Fibroblast of skin of scalp (primary cell): Measurements from ENCODE around the gene BAMBI. TPM values are rescaled to one million over a fixed set of nuclear protein-coding genes. Genes with fewer than 3 reads are reported as not detected.
"Not testable (repeated sequence)": the region's sequence is repeated elsewhere in the genome, so short reads cannot be mapped to it uniquely, and the experiment has no call there.

Experiments
- DNase-seq: peaks from one replicate; pipeline ENCODE4 v3.0.0-alpha.2; 2013
- polyA plus RNA-seq, 2 experiments: library from polyadenylated mRNA; unstranded; fragments of 120-200 nt; gene quantifications; one replicate each; pipeline ENCODE4 v1.2.1, GENCODE V29; 2013; ENCODE audit not compliant: insufficient read length in 2 of 2

The BAMBI gene, protein sequence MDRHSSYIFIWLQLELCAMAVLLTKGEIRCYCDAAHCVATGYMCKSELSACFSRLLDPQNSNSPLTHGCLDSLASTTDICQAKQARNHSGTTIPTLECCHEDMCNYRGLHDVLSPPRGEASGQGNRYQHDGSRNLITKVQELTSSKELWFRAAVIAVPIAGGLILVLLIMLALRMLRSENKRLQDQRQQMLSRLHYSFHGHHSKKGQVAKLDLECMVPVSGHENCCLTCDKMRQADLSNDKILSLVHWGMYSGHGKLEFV
- polyA plus RNA-seq (2013, experiment 1 of 2; ENCODE audit: insufficient read length) = 12.6 TPM
- polyA plus RNA-seq (2013, experiment 2 of 2; ENCODE audit: insufficient read length) = 12.2 TPM

DNA sequence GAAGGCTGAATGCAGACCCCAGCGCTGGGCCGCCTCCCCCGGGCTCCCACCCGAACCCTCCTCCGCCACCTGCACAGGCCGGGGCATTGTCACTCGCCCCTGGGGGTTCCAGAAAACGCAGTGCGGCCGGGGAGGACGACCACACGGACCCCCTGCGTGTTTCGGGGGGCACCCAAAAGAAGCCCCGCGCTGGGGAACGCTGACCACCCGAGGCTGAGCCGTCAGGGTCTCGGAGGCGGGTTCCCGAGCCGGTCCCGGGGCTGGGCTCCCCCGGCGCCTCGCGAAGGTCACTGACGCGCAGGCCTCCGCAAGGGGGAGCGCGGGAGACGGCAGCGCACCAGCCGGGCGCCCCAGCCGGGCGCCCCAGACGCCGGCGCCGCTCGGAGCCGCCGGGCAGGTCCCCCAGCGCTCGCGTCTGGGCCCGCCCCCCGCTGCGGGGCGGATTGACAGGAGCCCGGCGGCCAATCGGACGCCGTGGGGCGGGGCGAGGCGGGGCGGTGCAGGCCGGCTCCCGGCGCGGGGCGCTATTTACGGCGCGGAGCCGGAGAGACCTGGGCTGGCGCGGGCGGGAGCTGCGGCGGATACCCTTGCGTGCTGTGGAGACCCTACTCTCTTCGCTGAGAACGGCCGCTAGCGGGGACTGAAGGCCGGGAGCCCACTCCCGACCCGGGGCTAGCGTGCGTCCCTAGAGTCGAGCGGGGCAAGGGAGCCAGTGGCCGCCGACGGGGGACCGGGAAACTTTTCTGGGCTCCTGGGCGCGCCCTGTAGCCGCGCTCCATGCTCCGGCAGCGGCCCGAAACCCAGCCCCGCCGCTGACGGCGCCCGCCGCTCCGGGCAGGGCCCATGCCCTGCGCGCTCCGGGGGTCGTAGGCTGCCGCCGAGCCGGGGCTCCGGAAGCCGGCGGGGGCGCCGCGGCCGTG is at the start of gene BAMBI:
TSS of gene BAMBI (plus strand) at position 554 of the 920 bp plus-strand sequence. CDS start 377 bp downstream, outside the sequence.
- DNase-seq = peak; percentile 94

DNA sequence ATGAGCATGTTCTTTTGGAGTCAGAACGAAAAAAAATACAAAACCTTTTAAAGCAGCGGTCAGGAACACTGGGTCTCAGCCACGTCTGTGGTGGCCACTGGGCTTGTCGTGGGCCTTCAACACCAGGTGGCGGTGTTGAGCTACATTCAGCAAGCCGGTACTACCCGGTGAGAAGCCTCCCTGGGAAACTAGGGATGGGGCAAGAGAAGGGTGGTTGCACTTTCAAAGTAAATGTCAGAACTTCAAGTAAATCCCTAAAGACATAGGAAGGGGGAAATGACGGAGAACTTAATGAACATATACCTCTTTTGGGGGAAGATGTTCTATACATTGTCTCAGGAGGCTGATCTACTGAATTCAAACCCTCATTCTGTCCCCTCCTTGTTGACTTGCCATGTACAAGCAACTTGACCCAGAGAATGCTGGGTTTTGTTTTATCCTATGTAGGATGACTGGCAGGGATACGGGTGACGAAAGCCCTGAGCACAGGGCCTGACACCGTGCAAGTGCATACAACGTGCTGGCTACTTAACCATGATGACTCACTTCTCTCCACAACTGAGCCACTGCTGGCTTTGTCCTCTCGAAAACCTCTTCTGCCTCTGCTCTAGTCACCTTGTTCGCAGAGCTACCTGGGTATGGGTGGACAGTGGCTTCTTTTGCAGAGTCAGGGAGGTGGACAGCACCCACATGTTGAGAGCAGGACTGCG is 49.0 kb upstream of the BAMBI start:
- DNase-seq = peak; percentile 80

DNA sequence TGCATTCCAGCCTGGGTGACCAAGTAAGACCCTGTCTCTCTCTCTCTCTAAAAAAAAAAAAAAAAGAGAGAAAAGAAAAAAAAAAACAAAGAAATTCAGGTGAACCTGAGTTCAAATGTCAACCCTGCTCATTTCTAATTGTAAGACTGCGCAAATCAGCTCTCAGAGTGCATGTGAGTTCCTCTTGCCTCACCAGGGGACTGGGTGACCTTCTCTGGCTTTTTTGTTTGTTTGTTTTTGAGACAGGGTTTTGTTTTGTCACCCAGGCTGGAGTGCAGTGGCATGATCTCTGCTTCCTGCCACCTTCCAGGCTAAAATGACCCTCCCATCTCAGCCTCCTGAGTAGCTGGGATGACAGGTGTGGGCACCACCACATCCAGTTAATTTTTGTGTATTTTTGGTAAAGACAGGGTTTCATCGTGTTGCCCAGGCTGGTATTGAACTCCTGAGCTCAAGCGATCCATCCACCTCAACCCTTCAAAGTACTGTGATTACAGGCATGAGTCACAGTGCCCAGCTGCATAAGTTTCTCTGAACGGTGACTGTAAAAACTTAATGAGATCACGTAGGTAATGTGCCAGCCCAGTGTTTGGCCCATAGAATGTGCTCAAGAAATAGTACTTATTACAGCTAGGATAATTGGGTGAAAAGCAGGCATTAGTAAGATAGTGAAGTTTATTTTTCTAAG is 45.3 kb upstream of the BAMBI start:
- DNase-seq = no peak

DNA sequence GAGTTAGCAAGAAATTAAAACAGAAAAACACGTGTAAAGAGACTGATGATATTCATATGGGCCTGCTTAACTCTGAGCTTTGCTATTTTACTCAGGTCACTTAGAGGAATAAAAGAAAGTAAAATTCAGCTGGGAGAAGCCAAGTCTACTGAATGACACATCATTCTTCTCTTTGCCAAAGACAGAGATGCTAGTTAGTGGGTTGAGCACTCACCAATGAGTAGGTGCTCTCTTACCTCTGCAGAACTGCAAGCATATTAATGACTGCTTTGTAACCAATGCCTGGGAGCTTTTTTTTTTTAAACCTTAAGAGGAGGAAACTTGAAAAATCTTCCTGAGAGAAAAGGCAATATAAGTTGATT is 44.8 kb upstream of the BAMBI start:
- DNase-seq = no peak

DNA sequence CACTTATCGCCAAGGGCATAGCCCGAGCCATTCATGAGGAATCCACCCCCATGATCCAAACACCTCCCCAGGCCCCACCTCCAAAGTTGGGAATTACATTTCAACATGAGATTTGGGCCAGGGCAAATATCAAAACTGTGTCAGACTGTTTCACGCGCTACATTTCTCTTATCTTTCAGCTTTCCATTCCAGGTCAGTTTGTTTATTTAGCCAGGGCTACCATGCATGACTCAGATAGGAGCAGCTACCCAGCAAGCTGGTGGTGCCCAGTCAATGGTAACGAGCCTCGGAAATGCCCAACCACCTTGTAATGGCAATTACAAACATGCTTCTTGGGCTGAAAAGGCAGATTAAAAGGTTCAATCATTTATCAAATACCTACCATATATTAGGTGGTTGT is 43.6 kb upstream of the BAMBI start:
- no peak for DNase-seq

DNA sequence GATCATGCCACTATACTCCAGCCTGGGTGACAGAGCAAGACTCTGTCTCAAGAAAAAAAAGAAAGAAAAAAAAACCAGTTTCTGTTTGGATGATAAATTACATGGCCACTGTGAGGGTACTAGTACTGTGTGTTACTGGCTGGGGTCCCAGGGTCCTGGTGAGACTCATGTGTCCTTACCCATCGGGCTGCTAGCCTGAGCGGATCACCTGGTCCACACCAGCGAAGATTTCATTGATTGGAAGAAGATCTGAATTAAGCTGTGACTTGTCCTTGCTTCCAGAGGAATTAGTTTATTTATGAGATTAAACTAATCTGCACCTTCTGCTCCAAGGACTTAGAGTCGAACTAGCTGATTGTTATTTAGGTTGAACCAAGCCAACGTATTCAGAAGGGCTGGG is 40.0 kb upstream of the BAMBI start:
- DNase-seq = no peak

DNA sequence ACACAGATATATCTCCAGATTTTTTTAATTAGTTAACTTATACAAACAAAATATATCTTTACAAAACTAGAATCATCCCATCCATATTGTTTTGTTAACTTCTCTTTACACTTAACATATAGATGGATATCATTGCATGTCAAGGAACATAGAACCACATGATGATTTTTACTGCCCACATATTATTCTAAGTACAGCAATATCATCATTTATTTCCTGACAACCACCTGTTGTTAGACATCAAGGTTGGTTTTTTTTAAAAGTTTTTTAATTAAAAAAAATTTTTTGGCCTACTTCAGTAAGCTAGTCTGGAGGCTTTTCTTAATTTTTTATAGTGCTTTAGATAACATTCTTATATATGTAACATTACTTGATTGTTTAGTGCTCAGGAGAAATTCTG is 38.9 kb upstream of the BAMBI start:
- DNase-seq = no peak

DNA sequence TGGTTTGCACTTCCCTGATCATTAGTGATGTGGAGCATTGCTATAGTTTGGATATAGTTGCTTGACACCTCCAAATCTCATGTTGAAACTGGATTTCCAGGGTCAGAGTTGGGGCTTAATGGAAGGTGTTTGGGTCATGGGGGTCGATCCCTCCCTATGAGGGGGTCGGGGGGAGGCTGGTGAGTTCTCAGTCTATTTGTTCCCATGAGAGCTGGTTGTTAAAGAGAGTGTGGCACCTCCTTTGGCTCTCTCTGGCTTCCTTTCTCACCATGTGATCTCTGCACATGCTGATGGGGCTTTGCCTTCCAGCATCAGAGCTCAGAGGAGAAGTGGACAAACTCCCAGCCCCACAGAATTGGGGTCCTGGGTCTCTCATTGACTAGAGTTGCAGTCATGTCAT is 36.8 kb upstream of the BAMBI start:
- no peak for DNase-seq

DNA sequence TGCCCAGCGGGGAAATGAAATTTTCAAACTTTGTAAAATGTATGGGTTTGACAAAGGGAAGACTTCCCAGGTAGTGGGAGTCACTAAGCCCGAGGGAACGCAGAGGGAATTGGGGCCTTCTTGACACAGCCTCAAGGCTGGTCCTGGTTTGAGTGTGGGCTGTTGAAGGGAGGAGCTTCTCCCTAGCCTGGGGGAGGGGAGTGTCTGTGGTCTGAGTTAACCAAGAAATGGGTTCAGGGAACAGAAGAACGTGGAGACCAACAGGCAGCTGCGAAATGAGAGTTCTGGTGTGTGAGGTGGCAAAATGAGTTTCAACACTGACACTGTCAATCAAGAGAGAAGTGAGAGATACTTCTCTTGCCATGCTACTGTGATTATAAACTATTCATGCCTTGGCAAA is 32.7 kb upstream of the BAMBI start:
- no peak for DNase-seq

DNA sequence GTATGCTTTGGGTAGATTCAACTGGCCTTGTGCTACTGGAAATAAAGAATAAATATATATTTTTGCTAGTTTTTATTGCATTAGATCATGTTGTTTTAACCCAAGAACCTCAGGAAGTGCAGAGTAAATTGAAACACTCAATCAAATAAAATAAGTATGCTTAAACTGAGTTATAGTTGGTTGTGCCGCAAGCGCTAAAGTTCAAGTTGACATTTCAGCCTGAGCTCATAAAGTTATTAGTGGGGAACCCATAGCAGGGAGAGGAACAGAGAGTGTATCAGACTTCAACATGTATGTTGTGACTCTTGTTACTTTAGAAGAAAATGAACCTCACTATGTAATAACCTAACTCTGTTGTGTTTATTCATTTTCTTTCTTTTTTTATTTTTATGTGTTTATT is 25.2 kb upstream of the BAMBI start:
- DNase-seq = no peak

DNA sequence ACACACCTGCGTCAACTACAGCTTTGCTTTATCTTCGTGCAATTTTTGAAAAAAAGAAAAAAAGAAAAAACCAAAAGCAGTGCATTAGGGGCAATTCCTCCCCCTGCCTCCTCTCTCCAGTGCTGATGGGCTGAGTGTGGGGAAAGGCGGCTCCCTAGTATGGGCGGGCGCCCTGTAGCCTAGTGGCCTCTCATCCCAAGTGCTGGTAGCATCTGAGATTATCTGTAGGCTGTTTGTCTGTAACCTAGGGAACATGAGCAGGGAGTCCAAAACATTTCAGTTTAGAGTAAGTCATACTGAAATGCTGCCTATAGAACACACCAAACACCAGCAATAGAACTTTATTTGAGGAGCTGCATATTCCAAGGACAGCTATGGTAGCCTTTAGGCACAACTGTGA is 24.6 kb upstream of the BAMBI start:
- DNase-seq = no peak

DNA sequence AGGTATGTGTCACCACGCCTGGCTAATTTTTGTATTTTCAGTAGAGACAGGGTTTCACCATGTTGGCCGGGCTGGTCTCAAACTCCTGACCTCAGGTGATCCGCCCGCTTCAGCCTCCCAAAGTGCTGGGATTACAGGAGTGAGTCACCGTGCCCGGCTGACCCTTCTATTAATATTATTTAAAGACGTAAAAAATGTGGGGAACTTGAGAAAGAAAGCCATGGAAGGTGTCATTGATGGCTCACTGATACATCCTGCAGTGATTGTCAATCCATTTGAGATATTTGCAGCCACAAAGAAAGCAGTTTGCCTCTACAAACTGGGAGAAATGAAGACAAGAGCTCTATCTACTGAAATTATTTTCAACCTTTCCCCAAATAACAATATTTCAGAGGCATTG is 18.5 kb upstream of the BAMBI start:
- not testable (repeated sequence) for DNase-seq

DNA sequence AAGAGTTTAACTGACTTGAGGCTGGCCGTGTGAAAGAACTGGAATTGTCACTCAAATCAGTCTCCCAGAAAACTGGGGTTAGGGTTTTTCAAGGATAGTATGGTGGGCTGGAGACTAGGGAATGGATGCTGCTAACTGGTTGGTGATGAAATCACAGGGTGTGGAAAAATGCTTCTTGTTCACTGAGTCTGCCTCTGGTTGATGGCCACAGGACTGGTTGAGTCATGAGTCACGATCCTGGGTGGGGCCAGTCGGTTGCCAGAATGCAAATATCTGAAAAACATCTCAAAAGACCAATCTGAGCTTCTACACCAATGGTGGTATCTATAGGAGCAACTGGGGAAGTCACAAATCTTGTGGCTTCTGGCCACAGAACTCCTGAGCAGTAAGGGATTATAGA is 16.3 kb upstream of the BAMBI start:
- DNase-seq = peak; percentile 92

DNA sequence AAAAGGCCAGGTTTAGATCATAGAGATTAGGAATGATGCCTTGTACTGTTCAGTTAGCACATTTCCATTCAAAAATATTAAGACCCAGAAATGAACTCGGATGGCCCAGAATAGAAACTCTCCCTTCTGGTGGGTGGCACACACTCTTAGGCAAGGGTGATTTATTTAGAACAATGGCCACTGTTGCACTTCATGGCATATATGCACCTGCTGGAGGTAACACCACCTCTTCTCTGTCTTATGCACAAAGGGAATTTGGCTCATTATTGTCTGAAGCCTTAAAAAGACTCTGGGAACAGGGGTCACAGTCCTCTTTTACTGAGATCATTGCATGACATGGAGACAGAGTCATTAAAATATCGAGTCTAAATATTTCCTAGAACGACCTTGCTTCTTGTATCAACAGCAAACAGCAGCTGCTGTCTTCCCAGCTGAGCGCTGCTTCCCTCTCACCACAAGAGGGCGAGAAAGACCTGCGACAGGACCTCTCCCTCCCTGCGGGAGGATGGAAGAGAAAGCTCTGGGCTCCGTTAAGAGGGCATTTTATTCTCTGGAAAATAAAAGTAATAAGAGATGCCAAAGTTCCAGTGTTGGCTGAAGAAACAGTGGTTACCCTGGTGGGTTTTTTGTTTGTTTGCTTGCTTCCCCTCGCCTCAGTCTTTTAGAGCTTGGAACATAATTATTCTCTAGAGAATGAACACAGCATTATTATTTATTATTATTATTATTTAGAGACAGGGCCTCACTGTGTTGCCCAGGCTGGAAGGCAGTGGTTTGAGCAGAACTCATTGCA is 13.5 kb upstream of the BAMBI start:
- DNase-seq = peak; percentile 86

DNA sequence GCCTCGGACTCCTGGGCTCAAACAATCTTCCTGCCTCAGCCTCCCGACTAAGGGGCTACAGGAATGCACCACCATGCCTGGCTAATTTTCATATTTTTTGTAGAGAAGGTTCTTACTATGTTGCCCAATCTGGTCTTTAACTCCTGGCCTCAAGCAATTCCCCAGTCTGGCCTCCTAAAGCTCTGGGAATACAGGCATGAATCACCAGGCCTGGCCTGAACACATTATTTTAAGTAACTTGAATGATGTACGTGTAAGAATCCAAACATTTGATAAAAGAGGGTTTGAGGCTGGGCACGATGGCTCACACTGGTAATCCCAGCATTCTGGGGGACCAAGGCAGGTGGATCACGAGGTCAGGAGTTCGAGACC is 13.0 kb upstream of the BAMBI start:
- DNase-seq = peak; percentile 64

DNA sequence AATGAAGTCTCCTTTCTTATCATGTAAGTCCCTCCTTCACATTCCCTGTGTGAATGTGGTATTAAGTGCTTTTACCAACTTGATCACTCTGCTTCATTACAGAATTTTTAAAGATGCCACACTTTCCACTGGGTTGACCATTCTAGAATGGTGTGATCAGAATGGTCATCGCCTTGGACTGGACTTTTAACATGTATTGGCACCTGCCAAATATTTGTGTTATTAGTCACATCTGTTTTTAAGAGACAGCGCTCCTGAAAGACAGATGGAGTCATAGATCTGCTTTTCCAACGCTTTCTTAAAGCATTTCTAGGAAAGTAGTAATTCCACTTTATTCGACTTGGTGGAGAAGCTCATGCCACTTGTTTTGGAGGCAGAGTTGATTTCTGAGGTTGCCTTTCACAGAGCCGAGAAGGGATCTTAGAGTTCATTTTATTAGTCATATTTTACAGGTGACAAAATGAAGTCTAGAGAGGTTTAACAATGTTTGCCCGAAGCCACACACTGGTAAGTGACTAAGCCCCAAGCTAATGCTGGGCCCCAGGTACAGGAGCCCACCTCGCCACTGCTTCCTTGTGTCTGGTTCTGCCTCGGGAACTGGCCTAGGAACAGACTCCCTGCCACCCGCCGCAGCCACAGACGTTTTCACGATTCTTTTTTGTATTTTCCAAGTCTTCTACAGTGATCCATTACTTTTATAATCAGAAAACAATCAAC is 10.4 kb upstream of the BAMBI start:
- no peak for DNase-seq

DNA sequence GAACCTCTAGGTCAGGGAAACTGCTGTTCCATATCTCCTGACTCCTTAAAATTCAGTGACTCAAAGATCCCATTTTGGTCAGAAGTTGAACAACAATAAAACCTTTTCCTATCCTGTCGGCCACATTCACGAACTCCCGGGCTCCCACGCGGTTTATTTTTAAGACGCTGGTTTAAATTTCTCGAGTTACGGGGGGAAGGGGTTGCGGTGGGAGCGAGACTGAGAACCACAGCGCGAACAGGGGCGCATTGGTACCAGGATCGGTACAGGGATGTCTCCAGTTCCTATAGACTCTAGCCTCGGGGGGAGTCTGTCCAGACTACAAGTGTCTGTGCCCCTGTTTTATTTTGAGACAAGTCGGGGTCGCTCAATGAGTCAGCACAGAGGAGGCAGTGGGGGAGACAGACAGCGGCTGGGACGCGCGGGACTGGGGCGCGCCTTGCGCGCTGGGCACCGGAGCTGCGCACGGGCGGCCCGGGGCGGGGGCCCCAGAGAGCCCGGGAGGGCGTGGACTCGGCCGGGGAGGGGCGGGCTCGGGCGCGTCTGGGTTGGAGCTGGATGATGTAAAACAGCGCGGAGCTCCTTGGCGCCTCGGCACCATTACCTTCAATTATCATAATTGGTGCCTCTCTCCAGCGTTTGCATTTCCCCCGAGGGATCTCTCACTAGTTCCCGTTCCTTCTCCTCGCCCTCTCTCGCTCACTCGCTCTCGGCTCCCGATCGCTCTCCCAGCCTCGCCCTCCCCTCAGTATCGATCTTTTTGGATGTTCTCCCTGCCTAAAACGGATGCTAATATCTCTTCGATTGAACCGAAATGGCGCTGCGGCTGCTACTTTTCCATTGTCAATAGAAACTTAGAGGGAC is 8.7 kb upstream of the BAMBI start:
- DNase-seq = peak; percentile 42

DNA sequence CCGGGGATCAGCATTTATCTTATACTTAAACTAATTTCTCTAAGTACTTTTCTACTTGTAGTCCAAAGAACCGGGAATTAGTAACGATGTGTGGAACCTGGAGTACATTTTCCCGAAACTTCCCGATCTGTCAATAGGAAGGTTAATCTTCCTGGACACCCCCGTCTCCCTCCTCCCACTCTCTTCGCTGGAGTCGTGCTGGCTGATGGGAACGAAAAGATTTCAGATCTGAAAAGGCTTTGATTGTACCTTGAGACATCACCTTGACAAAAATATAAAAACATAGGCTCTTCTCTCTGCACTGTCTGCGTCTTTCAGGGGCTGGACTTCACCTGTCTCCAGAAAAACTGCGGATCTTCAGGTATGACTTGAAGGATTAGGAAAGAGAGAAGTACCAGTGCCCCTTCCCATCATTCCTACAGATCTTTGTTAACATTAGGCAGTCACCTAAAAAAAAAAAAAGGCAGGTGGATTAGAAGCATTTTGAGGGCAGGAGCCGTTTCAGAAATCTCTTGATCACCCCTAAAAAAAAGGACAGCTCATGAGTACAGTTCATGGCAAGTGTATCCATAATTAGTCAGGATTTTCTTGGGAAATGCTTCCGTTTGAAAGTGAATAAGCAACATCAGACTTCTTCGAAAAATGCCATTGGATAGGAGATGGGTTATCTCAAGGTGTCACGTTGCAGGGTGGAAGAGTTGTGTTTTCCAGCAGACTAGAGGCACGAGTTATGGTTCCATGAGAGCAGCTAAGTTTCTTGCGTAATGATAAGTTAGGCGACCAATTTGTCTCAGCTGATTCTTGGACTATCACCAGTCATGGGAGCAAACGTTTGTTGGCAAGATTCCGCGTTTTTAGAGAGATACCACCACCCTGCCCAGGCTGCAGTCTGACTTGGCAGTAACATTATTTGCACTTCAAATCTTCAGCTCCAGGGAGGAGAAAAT is 7.8 kb upstream of the BAMBI start:
- DNase-seq = no peak

DNA sequence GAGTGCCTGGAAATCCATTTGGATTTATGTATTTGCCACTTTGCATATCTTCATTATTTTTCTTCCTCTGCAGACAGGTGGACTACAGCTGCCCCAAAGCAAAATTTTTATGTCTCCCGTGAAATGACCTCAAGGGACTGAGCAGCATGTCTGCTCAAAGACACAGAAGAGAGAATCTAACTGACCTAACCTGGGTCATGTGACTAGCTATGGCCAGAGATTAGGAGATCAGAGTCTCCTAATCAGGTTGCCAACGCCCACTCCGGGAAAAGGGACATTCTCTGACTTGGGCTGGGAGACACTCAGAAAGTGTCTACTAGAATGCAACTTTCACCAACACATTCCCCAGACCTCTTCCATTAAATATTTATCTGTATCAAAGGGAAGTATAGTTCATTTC is 2.5 kb upstream of the BAMBI start:
- DNase-seq = no peak
